Coronary artery (tissue), 2 donors: ENCODE results near the gene EHD2.

Experiments used
- DNase-seq: peaks from one replicate; pipeline ENCODE4 v3.0.0-alpha.2; 2017; ENCODE audit warnings: low spot score
- H3K27ac ChIP-seq, 2 donors: fragments of 200-600 bp; sonication (generic); one replicate each; pipeline ENCODE4 v1.5.1; 2016 to 2019
- H3K4me3 ChIP-seq: fragments of 200-600 bp; sonication (generic); 2 replicates; pipeline ENCODE4 v1.5.1; 2016; ENCODE audit warnings: mild to moderate bottlenecking, moderate library complexity
- TF ChIP-seq, protein P1 (sequence below): fragments of 200-600 bp; sonication (generic); IDR thresholded peaks from one replicate; pipeline ENCODE4 v1.5.1; 2019; ENCODE audit warnings: antibody characterized with exemption

Gene EHD2

DNA sequence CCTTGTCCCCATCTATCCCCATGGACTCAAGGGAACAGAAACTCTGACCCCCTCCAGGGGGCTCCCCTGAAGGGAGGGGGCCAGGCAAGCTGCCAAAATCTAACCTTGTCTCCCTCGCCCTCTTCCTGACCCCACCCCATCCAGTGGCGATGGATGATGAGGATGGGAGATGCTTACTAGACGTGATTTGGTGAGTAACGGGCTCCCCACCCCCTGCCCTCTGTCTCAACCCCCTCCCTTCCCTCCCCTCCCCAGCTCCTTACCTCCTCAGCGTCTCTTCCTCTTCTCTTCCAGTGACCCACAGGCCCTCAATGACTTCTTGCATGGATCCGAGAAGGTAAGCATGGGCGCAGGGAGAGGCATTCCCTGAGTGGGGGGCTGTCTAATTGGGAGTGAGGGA is 39.8 kb upstream of the EHD2 start:
- no peak for DNase-seq
- TF ChIP-seq, protein P1, sequence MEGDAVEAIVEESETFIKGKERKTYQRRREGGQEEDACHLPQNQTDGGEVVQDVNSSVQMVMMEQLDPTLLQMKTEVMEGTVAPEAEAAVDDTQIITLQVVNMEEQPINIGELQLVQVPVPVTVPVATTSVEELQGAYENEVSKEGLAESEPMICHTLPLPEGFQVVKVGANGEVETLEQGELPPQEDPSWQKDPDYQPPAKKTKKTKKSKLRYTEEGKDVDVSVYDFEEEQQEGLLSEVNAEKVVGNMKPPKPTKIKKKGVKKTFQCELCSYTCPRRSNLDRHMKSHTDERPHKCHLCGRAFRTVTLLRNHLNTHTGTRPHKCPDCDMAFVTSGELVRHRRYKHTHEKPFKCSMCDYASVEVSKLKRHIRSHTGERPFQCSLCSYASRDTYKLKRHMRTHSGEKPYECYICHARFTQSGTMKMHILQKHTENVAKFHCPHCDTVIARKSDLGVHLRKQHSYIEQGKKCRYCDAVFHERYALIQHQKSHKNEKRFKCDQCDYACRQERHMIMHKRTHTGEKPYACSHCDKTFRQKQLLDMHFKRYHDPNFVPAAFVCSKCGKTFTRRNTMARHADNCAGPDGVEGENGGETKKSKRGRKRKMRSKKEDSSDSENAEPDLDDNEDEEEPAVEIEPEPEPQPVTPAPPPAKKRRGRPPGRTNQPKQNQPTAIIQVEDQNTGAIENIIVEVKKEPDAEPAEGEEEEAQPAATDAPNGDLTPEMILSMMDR, result no peak
- H3K27ac ChIP-seq, result no peak overlapping the region
- no peak overlapping the region for H3K4me3 ChIP-seq

GRCh38 chr19:47674548-47674947 is 38.7 kb upstream of the EHD2 start:
- TF ChIP-seq, protein P1, result no peak
- Histone ChIP-seq H3K4me3 (no peak overlapping the region), H3K27ac (no peak overlapping the region)
- DNase-seq, result no peak

GRCh38 chr19:47675271-47675670 is 38.0 kb upstream of the EHD2 start:
- H3K4me3 ChIP-seq, result no peak overlapping the region

DNA sequence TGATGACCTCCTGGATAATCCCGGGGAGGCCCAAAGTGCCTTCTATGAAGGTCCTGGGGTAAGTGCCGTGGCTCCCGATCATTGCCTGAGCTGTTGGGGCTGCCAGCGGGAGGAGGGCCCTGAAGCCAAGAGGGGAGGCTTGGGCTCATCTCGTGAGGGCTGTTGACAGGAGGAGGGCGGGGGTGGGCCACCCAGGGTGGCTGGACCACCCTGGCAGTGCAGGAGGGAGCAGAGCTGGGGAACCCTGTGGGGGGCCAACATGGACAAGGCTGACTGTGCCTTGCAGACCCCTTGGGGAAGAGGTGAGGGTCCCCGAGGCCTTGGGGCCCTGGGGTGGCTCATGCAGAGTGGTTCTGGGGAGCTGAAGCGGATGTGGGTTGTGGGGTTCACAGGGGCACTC is 37.4 kb upstream of the EHD2 start:
- H3K4me3 ChIP-seq, result no peak overlapping the region
- TF ChIP-seq, protein P1, result no peak
- DNase-seq, result no peak
- no peak overlapping the region for H3K27ac ChIP-seq

More at GRCh38 chr19:47675271-47675670, 38.0 kb upstream of the EHD2 start:
- TF ChIP-seq, protein P1, result no peak
- no peak for DNase-seq
- no peak overlapping the region for H3K27ac ChIP-seq

- Histone ChIP-seq H3K4me3 (no peak overlapping the region), H3K27ac (no peak overlapping the region)
- TF ChIP-seq, protein P1, result no peak
- no peak for DNase-seq
These were observed 36.4 kb upstream of the EHD2 start for GRCh38 chr19:47676811-47677210.

- no peak overlapping the region for H3K4me3 ChIP-seq
- TF ChIP-seq, protein P1, result no peak
- no peak overlapping the region for H3K27ac ChIP-seq
- DNase-seq, result no peak
These were observed 33.8 kb upstream of the EHD2 start for GRCh38 chr19:47679251-47679900.
